A673 (cell line): ENCODE measurements around the gene DNAJC16. TPM values are rescaled to one million over a fixed set of nuclear protein-coding genes. Genes with fewer than 3 reads are reported as not detected.

Experiments used
- BruUV-seq: library from RNA; stranded (reverse); fragments of 400-500 nt; replicated peaks from 2 replicates; lab custom pipeline; 2021; lab: Mats Ljungman, UMichigan
- CTCF ChIA-PET: fragments of 300-600 bp; sonication (Branson Sonifier 250); formaldehyde crosslinking; loops from one replicate; lab custom pipeline; 2022; ENCODE audit warnings: antibody characterized with exemption; lab: Charles Lee
- POLR2A ChIA-PET: fragments of 300-600 bp; sonication (Branson Sonifier 250); formaldehyde crosslinking; loops from one replicate; lab custom pipeline; 2022; ENCODE audit warnings: antibody characterized with exemption; ENCODE audit not compliant: low non-redundant PET; lab: Charles Lee
- DNase-seq: peaks from one replicate; pipeline ENCODE4 v3.0.0-alpha.2; 2015; ENCODE audit warnings: low spot score
- H3K27ac ChIP-seq: fragments of 200-600 bp; sonication (generic); 2 replicates; pipeline ENCODE4 v1.5.1; 2016; ENCODE audit warnings: mixed run types, low read depth, mild to moderate bottlenecking, mixed read lengths, antibody characterized with exemption, low read length; ENCODE audit not compliant: poor library complexity, severe bottlenecking
- H3K27me3 ChIP-seq: fragments of 200-600 bp; sonication (generic); replicated peaks from 2 replicates; pipeline ENCODE4 v1.6.1; 2017; ENCODE audit warnings: mixed run types, low read depth, mild to moderate bottlenecking, mixed read lengths, antibody characterized with exemption, low read length; ENCODE audit not compliant: insufficient read depth, poor library complexity
- H3K36me3 ChIP-seq: fragments of 200-600 bp; sonication (generic); 2 replicates; pipeline ENCODE4 v1.6.1; 2016; ENCODE audit warnings: mixed run types, mild to moderate bottlenecking, mixed read lengths, antibody characterized with exemption, low read length; ENCODE audit not compliant: insufficient read depth, poor library complexity, severe bottlenecking
- H3K4me1 ChIP-seq: fragments of 200-600 bp; sonication (generic); 2 replicates; pipeline ENCODE4 v1.6.1; 2017; ENCODE audit warnings: mixed run types, mild to moderate bottlenecking, mixed read lengths, antibody characterized with exemption, low read length; ENCODE audit not compliant: insufficient read depth, poor library complexity, severe bottlenecking
- H3K4me3 ChIP-seq: fragments of 200-600 bp; sonication (generic); 2 replicates; pipeline ENCODE4 v1.5.1; 2016; ENCODE audit warnings: low read depth, mixed run types, mild to moderate bottlenecking, mixed read lengths, low read length; ENCODE audit not compliant: poor library complexity, severe bottlenecking
- H3K9me3 ChIP-seq: fragments of 200-600 bp; sonication (generic); 2 replicates; pipeline ENCODE4 v1.6.1; 2016; ENCODE audit warnings: mixed run types, low read depth, mild to moderate bottlenecking, mixed read lengths, antibody characterized with exemption, low read length; ENCODE audit not compliant: poor library complexity, severe bottlenecking
- EZH2 ChIP-seq: fragments of 200-600 bp; sonication (generic); IDR thresholded peaks from 2 replicates; pipeline ENCODE4 v1.6.1; 2017; ENCODE audit warnings: borderline replicate concordance, low read depth, mild to moderate bottlenecking, mixed read lengths, antibody characterized with exemption, low read length; ENCODE audit not compliant: poor library complexity, severe bottlenecking
- intact Hi-C: fragments of 100-400 bp; cut with micrococcal nuclease; formaldehyde crosslinking; loops from one replicate; pipeline ENCODE4 v1.10.0; 2022; ENCODE audit not compliant: unreplicated experiment
- total RNA-seq: library from RNA; stranded (reverse); gene quantifications from 2 replicates; pipeline ENCODE4 v1.2.3, GENCODE V29; 2021
- TF ChIP-seq, protein P1 (sequence below): fragments of 300-800, 200-600 bp; sonication (generic); conservative IDR thresholded peaks from 2 replicates; pipeline ENCODE4 v1.5.1; 2017; ENCODE audit warnings: low read depth, mild to moderate bottlenecking, antibody characterized with exemption, low read length, moderate library complexity, mixed read lengths

DNAJC16 gene
- total RNA-seq, 1 experiment from 2014 or later: 17.1 TPM

DNA sequence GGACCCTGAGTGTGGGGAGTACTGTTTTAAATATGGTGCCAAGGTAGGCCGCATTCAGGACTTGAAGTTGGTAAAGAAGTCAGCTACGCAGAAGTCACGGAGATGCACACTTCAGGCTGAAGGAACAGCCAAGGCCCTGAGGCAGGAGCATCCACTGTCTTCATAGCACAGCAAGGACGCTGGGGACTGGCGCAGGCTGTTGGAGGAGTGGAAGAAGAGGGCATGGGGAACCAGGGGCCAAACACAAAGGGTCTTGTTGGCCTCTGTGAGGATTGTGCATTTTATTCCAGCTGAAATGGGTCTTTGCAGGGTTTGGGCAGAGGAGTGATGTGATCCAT lies 16.6 kb downstream of the DNAJC16 start:
- no peak for TF ChIP-seq EZH2
- TF ChIP-seq, protein P1, sequence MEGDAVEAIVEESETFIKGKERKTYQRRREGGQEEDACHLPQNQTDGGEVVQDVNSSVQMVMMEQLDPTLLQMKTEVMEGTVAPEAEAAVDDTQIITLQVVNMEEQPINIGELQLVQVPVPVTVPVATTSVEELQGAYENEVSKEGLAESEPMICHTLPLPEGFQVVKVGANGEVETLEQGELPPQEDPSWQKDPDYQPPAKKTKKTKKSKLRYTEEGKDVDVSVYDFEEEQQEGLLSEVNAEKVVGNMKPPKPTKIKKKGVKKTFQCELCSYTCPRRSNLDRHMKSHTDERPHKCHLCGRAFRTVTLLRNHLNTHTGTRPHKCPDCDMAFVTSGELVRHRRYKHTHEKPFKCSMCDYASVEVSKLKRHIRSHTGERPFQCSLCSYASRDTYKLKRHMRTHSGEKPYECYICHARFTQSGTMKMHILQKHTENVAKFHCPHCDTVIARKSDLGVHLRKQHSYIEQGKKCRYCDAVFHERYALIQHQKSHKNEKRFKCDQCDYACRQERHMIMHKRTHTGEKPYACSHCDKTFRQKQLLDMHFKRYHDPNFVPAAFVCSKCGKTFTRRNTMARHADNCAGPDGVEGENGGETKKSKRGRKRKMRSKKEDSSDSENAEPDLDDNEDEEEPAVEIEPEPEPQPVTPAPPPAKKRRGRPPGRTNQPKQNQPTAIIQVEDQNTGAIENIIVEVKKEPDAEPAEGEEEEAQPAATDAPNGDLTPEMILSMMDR: no peak
- POLR2A ChIA-PET: no interaction called here
- CTCF ChIA-PET: no interaction called here
- Histone ChIP-seq H3K27me3 (no peaks in the 10 kb centered on the region), H3K4me1 (no peaks in the 10 kb centered on the region), H3K4me3 (no peak overlapping the region), H3K36me3 (peaks cover 38% of the 10 kb centered on the region), H3K9me3 (no peaks in the 10 kb centered on the region), H3K27ac (no peak overlapping the region)
- DNase-seq: no peak
- BruUV-seq: no TSS peak
- intact Hi-C loops: no loop called here

DNA sequence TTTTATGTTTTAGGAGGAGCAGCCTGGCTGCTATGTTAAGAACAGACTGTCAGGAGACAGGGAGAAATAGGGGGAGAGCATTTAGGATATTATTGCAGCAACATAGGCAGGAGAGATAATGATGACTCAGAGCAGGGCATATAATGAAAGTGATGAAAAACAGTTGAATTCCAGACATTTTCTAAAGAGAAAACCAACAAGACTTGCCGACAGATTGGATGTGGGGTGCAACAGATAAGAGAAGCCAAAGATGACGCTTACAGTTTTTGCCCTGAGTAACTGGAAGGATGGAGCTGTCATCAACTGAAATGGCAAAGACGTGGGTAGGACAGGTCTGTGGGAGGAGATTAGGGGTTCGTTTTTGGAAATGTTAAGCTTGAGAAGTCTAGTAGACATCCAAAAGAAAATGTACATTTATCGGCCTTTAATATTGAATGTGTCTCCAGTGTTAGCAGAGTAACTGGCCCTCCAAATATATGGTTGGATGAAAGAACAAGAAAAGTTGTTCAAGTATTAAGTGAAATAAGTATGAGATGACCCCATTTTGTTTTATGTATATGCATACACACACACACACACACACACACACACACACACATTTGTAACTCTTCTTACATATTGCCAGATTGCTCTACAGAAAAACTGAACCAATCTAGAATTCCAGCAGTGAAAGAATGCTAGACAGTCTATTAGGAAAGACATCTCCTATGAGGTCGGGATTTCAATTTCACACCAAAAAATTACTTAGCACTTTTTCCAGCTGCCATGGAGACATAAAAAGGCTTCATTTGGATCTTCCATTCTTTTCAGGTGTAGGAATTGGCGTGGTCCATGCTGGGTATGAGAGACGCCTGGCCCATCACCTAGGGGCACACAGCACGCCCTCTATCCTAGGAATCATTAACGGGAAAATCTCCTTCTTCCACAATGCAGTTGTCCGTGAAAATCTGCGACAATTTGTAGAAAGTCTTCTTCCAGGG lies 17.2 kb downstream of the DNAJC16 start:
- H3K27ac ChIP-seq: no peak overlapping the region
- CTCF ChIA-PET: no interaction called here
- DNase-seq: no peak

DNA sequence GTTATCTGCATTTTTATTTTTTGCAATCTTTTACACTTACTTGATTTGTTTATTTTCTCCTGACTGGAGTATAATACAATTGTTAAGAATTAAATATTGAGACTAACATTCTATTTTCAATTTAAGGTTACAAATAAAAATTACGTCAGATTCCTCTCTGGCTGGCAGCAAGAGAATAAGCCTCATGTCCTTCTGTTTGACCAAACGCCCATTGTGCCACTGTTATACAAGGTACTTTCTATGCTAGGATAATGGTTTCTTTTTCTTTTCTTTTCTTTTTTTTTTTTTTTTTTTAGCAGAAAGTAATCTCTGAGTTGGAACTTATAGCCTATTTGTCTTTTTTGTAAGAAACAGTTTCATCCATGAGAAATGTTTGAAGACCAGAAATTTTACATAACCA lies 20.0 kb downstream of the DNAJC16 start:
- intact Hi-C loops: no loop called here
- TF ChIP-seq, protein P1: no peak
- no peak for TF ChIP-seq EZH2
- Histone ChIP-seq H3K27me3 (no peaks in the 10 kb centered on the region), H3K9me3 (no peaks in the 10 kb centered on the region), H3K27ac (no peak overlapping the region), H3K36me3 (peaks cover 28% of the 10 kb centered on the region), H3K4me1 (no peaks in the 10 kb centered on the region), H3K4me3 (no peak overlapping the region)
- ChIA-PET POLR2A (no interaction called here), CTCF (no interaction called here)
- no TSS peak for BruUV-seq
- no peak for DNase-seq

More for the DNA sequence above, 17.2 kb downstream of the DNAJC16 start:
- Histone ChIP-seq H3K27me3 (no peaks in the 10 kb centered on the region), H3K36me3 (peaks cover 42% of the 10 kb centered on the region), H3K4me3 (no peak overlapping the region), H3K9me3 (no peaks in the 10 kb centered on the region), H3K4me1 (no peaks in the 10 kb centered on the region)
- POLR2A ChIA-PET: no interaction called here
- TF ChIP-seq, protein P1: no peak
- TF ChIP-seq EZH2: no peak
- intact Hi-C loops: no loop called here
- no TSS peak for BruUV-seq
